ENCODE measurements around the gene GALK2.

DNA sequence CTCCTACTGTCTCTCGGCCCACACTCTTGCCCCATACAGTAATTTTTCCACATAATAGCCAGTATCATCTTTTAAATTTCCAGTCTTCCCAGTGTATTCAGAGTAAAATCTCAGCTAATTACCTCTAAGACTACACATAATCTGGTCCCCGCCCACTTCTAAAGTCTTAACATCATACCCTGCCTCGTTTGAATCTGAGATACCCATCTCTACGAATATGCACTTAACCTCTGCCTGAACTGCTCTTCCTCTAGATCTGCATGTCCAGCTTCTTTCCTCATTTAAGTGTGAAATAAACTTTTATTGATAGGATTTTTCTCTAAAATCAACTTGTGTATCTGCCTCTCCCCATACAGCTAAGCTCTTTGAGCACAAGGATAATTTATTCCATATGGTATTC is 49.2 kb upstream of the GALK2 start:
- TF ChIP-seq CTCF (IDR thresholded peaks at IDR 0.05) (no peak), POLR2A (IDR thresholded peaks at IDR 0.05) (no peak), POLR2AphosphoS5 (IDR thresholded peaks at IDR 0.05; ENCODE audit: insufficient read depth in 1 of 2, low read depth in 1 of 2) (no peak)
